ENCODE measurements around the gene RAD9A. TPM values are rescaled to one million over a fixed set of nuclear protein-coding genes. Genes with fewer than 3 reads are reported as not detected.

RAD9A gene
- polyA plus RNA-seq, 1 of the 3 experiments (the other 2 are of a cell fraction): 22.3 TPM

GRCh38 chr11:67397986-67398660, 6.3 kb downstream of the RAD9A start:
- no peaks in the 10 kb centered on the region for H3K27me3 ChIP-seq (ENCODE audit: insufficient read depth)
- H4K20me1 ChIP-seq (ENCODE audit: insufficient read depth): peaks cover 14% of the 10 kb centered on the region
- no peaks in the 10 kb centered on the region for H3K9me3 ChIP-seq
- DNase-seq: no peak
- TF ChIP-seq RAD21 (IDR thresholded peaks at IDR 0.05; ENCODE audit: low read length) (no peak), FOSL2 (IDR thresholded peaks at IDR 0.05; ENCODE audit: borderline replicate concordance, low read depth) (no peak), FOXJ3 (CRISPR knock-in tag; IDR thresholded peaks at IDR 0.05) (no peak), TAF1 (IDR thresholded peaks at IDR 0.05; ENCODE audit: borderline replicate concordance, low read depth, low read length) (no peak), YY1 (IDR thresholded peaks at IDR 0.05; ENCODE audit: low read depth) (no peak), USF1 (IDR thresholded peaks at IDR 0.05; ENCODE audit: borderline replicate concordance, low read depth) (no peak), FOXM1 (IDR thresholded peaks at IDR 0.05; ENCODE audit: low read depth) (no peak), NRF1 (IDR thresholded peaks at IDR 0.05; ENCODE audit: low read depth, low read length) (no peak), USF2 (IDR thresholded peaks at IDR 0.05; ENCODE audit: borderline replicate concordance, low read depth, low read length) (no peak), GABPA (IDR thresholded peaks at IDR 0.05; ENCODE audit: low read depth) (no peak)
- peaks cover 25% of the 10 kb centered on the region for H3K79me2 ChIP-seq (ENCODE audit: insufficient read depth)
- no peak overlapping the region for H2AFZ ChIP-seq (ENCODE audit: low read depth)
- no peak overlapping the region for H3K4me2 ChIP-seq
- 91% methylated on average over 13 of the region's 24 CpGs for WGBS (ENCODE audit: low lambda C conversion rate)
- peaks cover 5% of the 10 kb centered on the region for H3F3A ChIP-seq (replicated peaks; ENCODE audit: insufficient read depth)
- POLR2A ChIA-PET: no interaction called here
- H3K9me2 ChIP-seq: no peaks in the 10 kb centered on the region
- CTCF ChIA-PET: interaction anchor here (1.0 to 4.9 kb wide), 3 partner anchors 16 to 52 kb away, joined by 3 to 29 read pairs (median 6); no protein-coding TSS in a partner anchor
- peaks cover 8 to 22% of the 10 kb centered on the region in 2 experiments for H3K36me3 ChIP-seq (replicated peaks in 1 of 2; ENCODE audit: control insufficient read depth in 1 of 2, insufficient read depth in 2 of 2, low read length in 1 of 2)
- no peak overlapping the region for H3K4me3 ChIP-seq (ENCODE audit: low read depth in 2 of 2, low read length in 1 of 2)
- peaks cover 9 to 17% of the 10 kb centered on the region in 2 experiments; a peak in 2 of 4 replicates for H3K4me1 ChIP-seq (ENCODE audit: control insufficient read depth in 1 of 2, insufficient read depth in 2 of 2, low read depth in 1 of 2, low read length in 1 of 2)
- no peak overlapping the region for H3K9ac ChIP-seq
- no peak overlapping the region for H3K27ac ChIP-seq (ENCODE audit: low read depth in 2 of 2, low read length in 1 of 2)

DNA sequence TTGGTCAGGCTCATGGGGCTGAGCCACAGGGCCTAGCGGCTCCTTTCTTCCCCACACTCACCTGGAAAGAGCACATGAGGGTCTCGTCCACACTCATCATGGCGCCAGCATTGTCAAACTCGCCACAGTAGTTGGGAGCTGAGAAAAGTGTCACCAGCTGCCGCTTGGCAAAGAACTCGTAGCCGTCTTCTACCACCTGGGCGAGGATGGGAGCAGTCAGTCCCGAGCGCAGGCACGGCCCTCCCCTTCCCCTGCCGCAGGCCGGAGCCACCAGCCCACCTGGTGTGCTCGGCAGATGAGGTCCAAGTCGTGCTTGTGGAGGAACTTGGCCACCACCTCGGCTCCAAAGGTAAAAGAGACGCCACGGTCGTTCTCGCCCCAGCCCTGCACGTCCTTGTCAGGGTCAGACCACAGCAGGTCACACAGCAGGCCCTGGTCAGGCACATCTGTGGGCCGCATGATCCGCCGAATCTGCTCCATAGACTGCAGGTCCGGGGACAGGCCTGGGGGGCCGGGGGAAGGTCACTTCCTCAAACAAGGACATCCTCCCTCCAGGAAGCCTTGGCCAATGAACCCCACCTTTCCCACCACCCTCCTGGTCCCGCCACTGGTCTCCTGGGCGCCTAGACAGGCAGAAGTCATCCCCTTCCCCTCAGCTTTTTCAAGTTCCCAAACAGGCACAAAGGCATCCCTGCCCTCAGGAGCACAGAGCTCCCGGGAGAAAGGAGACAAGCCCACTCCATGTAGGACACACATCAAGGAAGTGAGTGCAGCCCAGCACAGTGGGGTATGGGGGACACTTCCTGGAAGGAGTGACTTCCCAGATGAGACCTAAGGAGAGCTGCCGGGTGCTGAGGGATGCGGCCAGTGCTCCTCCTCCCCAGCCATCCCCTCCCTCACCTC, 7.1 kb downstream of the RAD9A start:
- H3K27ac ChIP-seq (ENCODE audit: low read depth in 2 of 2, low read length in 1 of 2): no peak overlapping the region
- H3K36me3 ChIP-seq (replicated peaks in 1 of 2; ENCODE audit: control insufficient read depth in 1 of 2, insufficient read depth in 2 of 2, low read length in 1 of 2): peaks cover 8 to 22% of the 10 kb centered on the region in 2 experiments
- H3F3A ChIP-seq (replicated peaks; ENCODE audit: insufficient read depth): peaks cover 5% of the 10 kb centered on the region
- no peaks in the 10 kb centered on the region for H3K9me2 ChIP-seq
- no peak for DNase-seq
- no peaks in the 10 kb centered on the region for H3K9me3 ChIP-seq
- no peak overlapping the region for H3K4me3 ChIP-seq (ENCODE audit: low read depth in 2 of 2, low read length in 1 of 2)
- H4K20me1 ChIP-seq (ENCODE audit: insufficient read depth): peaks cover 14% of the 10 kb centered on the region
- no peak overlapping the region; the same call in 1 of the 2 replicates for H3K4me2 ChIP-seq
- H3K9ac ChIP-seq: no peak overlapping the region
- ChIA-PET CTCF (interaction anchor here (4.1 to 4.9 kb wide), 2 partner anchors 16 to 70 kb away, joined by 29 to 32 read pairs; partner anchors contain the start of gene TMEM134), POLR2A (interaction anchor here (0.5 kb wide), 1 partner anchor 15 kb away, joined by 7 read pairs; no protein-coding TSS in a partner anchor)
- TF ChIP-seq SMC3 (IDR thresholded peaks at IDR 0.05; ENCODE audit: low read depth, low read length) (no peak), TAF1 (IDR thresholded peaks at IDR 0.05; ENCODE audit: borderline replicate concordance, low read depth, low read length) (no peak), ELF1 (IDR thresholded peaks at IDR 0.05) (no peak), PBX3 (IDR thresholded peaks at IDR 0.05) (no peak), EP300 (IDR thresholded peaks at IDR 0.05; ENCODE audit: borderline replicate concordance in 1 of 2, low read depth in 1 of 2, low read length in 1 of 2) (no peak), GATA2 (CRISPR knock-in tag; IDR thresholded peaks at IDR 0.05) (no peak), USF1 (IDR thresholded peaks at IDR 0.05; ENCODE audit: borderline replicate concordance, low read depth) (no peak), RXRA (IDR thresholded peaks at IDR 0.05; ENCODE audit: borderline replicate concordance, low read depth) (no peak), RCOR1 (IDR thresholded peaks at IDR 0.05; ENCODE audit: low read length) (no peak), MXI1 (IDR thresholded peaks at IDR 0.05; ENCODE audit: low read depth, low read length) (no peak)
- peaks cover 25% of the 10 kb centered on the region for H3K79me2 ChIP-seq (ENCODE audit: insufficient read depth)
- 92% methylated on average over 25 of the region's 31 CpGs for WGBS (ENCODE audit: low lambda C conversion rate)
- peaks cover 9 to 17% of the 10 kb centered on the region in 2 experiments; a peak in 2 of 4 replicates for H3K4me1 ChIP-seq (ENCODE audit: control insufficient read depth in 1 of 2, insufficient read depth in 2 of 2, low read depth in 1 of 2, low read length in 1 of 2)
- no peaks in the 10 kb centered on the region for H3K27me3 ChIP-seq (ENCODE audit: insufficient read depth)
- H2AFZ ChIP-seq (ENCODE audit: low read depth): no peak overlapping the region
